ENCODE data around the gene TNFRSF12A.

DNA sequence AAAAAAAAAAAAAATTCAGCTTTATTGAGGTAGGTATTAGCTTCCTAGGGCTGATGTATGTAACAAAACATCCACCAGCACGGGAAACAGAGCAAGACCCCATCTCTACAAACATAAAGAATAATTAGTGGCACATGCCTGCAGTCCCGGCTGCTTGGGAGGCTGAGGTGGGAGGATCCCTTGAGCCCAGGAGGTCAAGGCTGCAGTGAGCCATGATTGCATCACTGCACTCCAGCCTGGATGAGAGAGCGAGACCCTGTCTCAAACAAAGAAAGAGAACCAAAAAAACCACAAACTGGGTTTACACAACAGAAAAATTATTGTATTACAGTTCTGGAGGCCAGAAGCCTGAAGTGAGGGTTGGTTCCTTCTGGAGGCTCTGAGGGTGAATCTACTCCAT lies 22.2 kb downstream of the TNFRSF12A start:
- TF ChIP-seq POLR2AphosphoS5 (IDR thresholded peaks at IDR 0.05; ENCODE audit: low read length) (no peak), EZH2 (IDR thresholded peaks at IDR 0.05; ENCODE audit: borderline replicate concordance, control insufficient read depth, low read depth, low read length) (no peak)
